GM12864 (cell line): ENCODE data around the gene C20orf144.

ENCODE experiments used
- DNase-seq: peaks from one replicate; pipeline ENCODE4 v3.0.0-alpha.2; 2011; ENCODE audit warnings: low read depth
- H3K4me3 ChIP-seq: 2 replicates; pipeline ENCODE4 v1.5.1; 2011; ENCODE audit warnings: mild to moderate bottlenecking, low read depth, low read length, control low read depth
- TF ChIP-seq, protein P1 (sequence below): IDR thresholded peaks from 2 replicates; pipeline ENCODE4 v1.5.1; 2011; ENCODE audit warnings: low read depth, mild to moderate bottlenecking, moderate library complexity, low read length, control low read depth, inconsistent platforms; ENCODE audit errors: missing control alignments

Gene C20orf144

DNA sequence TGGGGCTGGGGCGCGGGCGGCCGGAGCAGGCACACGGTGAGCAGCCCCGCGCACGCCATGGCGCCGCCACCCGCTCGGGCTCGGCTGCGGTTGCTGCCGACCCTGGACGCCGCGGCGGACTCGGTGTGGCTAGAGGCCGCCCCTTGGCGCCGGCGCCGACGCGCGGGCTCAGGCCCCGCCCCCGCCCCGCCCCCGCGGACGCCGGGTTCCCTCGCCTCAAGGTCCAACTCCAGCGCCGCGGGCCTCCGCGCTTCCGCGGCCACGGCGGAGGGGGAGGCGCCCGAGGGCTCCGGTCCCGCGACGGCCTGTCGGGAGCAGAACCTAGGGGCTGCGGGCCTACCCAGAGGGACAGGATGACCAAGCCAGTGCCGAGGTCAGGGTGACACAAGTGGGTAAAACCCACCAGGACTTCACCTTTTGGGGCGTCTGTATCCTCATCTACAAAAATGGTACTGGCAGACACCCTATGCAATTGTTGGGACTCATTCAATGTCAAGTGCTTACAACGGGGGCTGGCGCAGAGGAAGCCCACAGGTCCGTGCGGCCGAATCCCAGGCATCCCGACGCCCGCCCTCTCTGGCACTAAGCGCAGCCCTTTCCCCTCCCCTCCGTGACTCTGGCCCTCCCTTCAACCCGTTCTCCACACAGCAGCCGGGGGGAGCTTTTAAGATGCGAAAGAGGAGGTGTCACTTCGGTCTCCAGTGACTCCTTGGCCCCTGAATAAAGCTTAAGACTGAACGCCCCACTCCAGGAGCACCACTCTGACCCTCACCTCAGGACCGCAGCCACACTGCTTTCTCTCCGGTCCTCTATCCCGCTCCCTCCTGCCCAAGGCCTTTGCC lies 12.4 kb downstream of the C20orf144 start, which contains the start of gene NECAB3:
Gene NECAB3, minus strand, starts transcription at position 135 of the 842 bp plus-strand sequence. Its CDS starts 76 bp downstream, at position 59.
- TF ChIP-seq, protein P1, sequence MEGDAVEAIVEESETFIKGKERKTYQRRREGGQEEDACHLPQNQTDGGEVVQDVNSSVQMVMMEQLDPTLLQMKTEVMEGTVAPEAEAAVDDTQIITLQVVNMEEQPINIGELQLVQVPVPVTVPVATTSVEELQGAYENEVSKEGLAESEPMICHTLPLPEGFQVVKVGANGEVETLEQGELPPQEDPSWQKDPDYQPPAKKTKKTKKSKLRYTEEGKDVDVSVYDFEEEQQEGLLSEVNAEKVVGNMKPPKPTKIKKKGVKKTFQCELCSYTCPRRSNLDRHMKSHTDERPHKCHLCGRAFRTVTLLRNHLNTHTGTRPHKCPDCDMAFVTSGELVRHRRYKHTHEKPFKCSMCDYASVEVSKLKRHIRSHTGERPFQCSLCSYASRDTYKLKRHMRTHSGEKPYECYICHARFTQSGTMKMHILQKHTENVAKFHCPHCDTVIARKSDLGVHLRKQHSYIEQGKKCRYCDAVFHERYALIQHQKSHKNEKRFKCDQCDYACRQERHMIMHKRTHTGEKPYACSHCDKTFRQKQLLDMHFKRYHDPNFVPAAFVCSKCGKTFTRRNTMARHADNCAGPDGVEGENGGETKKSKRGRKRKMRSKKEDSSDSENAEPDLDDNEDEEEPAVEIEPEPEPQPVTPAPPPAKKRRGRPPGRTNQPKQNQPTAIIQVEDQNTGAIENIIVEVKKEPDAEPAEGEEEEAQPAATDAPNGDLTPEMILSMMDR = no peak
- DNase-seq = no peak
- peak within 1 kb of the TSS; percentile 72 for H3K4me3 ChIP-seq

DNA sequence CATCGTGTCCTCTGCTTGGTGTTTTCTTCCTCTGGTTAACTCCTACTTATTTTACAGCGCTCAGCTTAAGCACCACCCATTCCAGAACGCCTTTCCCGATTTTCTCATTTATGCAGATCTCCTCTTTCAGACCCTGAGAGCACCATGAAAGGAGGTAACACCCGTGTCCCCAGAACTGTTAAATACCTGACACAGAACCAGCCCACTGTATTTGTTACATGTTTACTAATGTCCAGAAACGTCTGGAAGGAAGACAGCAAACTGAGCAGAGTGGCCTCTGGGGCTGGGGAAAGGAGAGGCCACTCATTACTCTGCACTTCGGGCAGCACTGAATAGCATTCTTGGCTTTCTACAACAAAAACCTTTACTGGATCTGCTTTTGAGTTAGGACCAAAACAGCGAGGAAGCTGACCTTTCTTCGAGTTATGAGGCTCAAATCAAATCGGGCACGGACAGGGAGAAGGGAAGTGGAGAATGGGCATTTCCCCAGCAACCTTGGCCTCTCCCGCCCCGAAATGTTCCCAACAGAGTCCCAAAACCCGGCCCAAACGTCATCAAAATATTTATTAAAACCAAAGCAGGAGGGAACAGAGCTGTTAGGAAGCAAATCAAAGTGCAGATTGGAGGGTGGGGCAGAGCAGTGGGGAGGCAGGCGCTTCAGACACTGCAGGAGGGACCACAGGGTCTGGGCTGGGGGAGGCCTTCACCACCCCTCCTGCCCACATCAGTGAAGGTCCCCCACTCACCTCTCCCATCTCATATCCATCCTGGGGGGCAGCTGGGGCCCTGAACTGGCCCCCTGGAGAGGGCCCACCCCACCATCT lies 13.2 kb downstream of the C20orf144 start:
- TF ChIP-seq, protein P1 = no peak
- no peak for DNase-seq
- H3K4me3 ChIP-seq = no peak overlapping the region

DNA sequence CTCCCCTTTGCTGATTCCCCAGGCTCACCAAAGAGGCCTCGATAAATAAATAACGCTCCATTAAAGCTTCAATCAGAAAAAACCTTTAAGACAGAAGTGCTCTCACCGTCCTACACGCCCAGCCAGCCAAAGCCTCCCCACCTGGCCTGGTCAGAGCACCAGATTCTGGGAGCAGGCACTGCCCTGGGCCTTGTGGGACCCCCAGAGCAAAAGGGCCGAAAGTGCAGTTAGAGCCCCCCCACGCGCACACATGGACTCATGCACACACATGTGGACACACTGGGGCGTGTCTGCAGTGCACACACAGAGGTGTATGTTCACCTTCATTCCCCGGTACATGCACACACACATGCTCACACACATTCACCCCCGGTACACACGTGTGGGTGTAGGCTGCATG lies 14.0 kb downstream of the C20orf144 start:
- TF ChIP-seq, protein P1 = no peak
- H3K4me3 ChIP-seq = no peak overlapping the region
- DNase-seq = no peak

DNA sequence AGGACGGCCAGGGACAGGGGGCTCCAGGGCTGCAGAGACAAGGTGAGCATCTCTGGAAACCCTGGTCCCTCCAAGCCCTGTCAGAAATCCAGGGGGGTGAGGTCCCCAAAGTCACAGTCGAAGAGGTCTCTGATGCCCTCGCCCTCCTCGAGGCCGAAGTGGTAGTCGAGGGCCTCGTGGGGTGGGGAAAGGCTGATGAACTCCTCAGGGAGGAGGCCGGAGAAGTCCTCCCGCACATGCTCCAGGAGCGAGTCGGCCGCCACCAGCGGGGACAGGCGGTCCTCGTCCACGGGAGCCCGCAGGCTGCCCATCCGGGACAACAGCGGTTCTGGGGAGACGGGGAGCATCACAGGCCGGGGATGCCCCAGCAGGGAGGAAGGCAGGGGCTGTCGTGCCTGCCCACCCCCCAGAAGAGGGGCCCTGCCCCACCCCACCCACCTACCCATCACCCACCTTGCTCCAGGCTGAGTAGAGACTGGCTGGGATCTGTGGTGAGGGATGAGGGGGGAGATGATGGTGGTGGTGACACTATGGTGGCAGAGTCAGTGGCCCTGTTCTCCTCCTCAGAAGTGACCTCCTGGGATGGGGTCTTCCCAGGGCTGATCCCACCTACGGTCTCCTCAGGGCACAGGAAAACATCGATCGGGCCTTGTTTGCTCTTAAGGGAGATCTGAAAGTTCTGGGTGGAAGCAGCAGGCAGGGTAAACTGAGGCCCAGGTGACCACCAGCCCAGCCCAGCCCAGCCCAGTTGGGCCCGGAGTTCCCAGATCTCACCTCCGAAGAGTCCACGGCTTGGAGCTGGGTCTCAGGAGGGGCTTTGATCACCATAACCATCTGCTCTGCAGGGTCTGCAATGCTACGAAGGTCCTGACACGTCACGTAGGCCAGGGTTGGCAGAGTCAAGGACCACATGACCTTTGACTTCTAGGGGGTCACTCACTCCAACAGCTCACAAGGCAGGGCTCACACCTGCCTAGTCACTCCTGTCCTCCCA lies 14.8 kb downstream of the C20orf144 start:
- TF ChIP-seq, protein P1 = no peak
- no peak overlapping the region for H3K4me3 ChIP-seq
- no peak for DNase-seq

DNA sequence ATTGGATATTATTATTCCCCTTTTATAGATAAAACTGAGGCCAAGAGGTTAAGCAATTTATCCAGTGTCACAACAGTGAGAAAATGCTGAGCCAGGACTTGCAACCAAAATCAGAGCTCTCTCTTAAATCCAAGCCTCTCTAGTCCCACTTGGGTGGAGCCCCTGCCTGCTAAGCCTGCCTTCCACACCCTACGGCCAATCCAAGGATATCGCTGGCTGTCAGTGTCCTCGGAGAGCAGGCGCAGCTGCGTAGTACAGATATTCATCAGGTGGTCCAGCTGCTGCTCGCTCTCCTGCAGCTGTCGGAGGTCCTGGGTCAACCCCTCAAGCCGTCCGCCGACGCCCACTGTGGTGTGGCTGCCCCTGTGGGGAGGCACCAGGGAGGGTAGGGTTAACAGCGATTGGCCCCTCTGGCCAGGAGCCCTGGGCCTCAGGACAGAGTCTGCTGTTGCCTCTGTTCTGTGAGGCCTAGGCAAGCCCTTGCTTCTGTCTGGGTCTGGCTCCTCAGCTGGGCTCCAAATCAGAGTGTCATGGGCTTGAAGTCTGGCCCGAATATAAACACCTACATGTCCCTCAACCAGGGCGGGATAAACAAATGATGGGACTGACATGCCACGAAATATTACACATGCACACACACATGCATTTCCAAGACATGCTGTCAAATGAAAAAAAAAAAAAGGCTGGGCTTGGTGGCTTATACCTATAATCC lies 16.0 kb downstream of the C20orf144 start:
- TF ChIP-seq, protein P1 = no peak
- H3K4me3 ChIP-seq = no peak overlapping the region
- DNase-seq = no peak
